Inflammatory macrophage (primary cell): Measurements from ENCODE around the gene WDR59.
A peak's percentile ranks its signal among the peaks of the same experiment; 100 is the strongest.
"Not testable (repeated sequence)": the region's sequence is repeated elsewhere in the genome, so short reads cannot be mapped to it uniquely, and the experiment has no call there.

ENCODE experiments used
- DNase-seq, 2 donors: peaks; one replicate each; pipeline ENCODE4 v3.0.0-alpha.2; 2020 to 2022

WDR59 gene

GRCh38 chr16:74973304-74973703 lies 11.6 kb downstream of the WDR59 start:
- DNase-seq, result no peak

- DNase-seq, result no peak
Measured at GRCh38 chr16:74954763-74955162, 30.2 kb downstream of the WDR59 start.

GRCh38 chr16:74951681-74952080 lies 33.2 kb downstream of the WDR59 start:
- no peak for DNase-seq

- DNase-seq, result no peak
Measured at GRCh38 chr16:74951206-74951605, 33.7 kb downstream of the WDR59 start.

- DNase-seq, result no peak
Measured at GRCh38 chr16:74950511-74950910, 34.4 kb downstream of the WDR59 start.

- no peak for DNase-seq
Measured at GRCh38 chr16:74949309-74949708, 35.6 kb downstream of the WDR59 start.

GRCh38 chr16:74944466-74944865 lies 40.5 kb downstream of the WDR59 start:
- no peak for DNase-seq

- no peak for DNase-seq
Measured at GRCh38 chr16:74942977-74943918, 41.7 kb downstream of the WDR59 start.

GRCh38 chr16:74942566-74942965 lies 42.4 kb downstream of the WDR59 start:
- no peak for DNase-seq

GRCh38 chr16:74939688-74940087 lies 45.2 kb downstream of the WDR59 start:
- DNase-seq, result no peak

GRCh38 chr16:74936902-74937560 lies 47.9 kb downstream of the WDR59 start:
- peak; percentile 94 to 97 for DNase-seq

- no peak for DNase-seq
Measured at GRCh38 chr16:74931445-74931844, 53.5 kb downstream of the WDR59 start.

- DNase-seq, result no peak
Measured at GRCh38 chr16:74929636-74930035, 55.3 kb downstream of the WDR59 start.

- DNase-seq, result no peak
Measured at GRCh38 chr16:74926805-74927204, 58.1 kb downstream of the WDR59 start.

GRCh38 chr16:74923766-74924460 lies 61.0 kb downstream of the WDR59 start:
- no peak for DNase-seq

GRCh38 chr16:74922150-74923138 lies 62.5 kb downstream of the WDR59 start:
- DNase-seq, result no peak

- no peak for DNase-seq
Measured at GRCh38 chr16:74921051-74921450, 63.9 kb downstream of the WDR59 start.

GRCh38 chr16:74909665-74910064 lies 75.3 kb downstream of the WDR59 start:
- no peak for DNase-seq

- DNase-seq, result not testable (repeated sequence)
Measured at GRCh38 chr16:74908759-74909158, 76.2 kb downstream of the WDR59 start.

GRCh38 chr16:74903901-74904678 lies 80.8 kb downstream of the WDR59 start:
- no peak for DNase-seq

- no peak for DNase-seq
Measured at GRCh38 chr16:74903120-74903519, 81.8 kb downstream of the WDR59 start.
